ENCODE measurements around the gene STT3B.

Gene STT3B

DNA sequence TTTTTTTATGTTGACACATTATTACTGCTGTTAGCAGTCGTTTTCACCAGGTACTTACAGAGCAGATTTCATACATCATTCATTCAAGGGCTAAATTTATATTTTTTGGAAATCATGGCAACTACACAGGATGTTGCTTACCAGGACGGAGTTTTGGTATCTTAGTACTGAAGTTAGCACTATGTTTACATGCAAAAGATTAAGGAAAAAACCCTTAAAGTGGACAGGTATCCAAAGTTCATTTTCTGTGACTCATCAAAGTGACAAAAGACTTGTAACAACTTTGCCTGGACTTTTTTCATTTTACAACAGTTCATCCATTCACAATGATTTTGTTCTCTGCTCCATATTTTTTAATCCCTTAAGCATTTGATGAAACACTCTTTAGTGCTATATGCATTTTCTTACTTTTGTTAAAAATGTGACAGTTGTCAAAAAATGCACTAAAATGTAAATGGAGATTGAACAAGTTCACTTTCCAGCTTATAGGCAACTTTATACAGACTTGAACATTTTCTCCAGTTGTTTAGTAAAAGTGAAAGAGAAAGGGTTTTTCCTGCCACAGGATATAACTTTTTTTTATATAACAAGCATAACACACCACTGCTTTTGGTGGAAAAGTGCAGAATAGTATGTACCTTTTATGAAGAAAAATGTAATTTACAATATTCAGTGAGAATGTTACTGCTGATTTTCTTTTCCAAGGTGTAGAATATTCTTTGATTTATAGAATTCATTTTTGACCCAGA is 104.1 kb downstream of the STT3B start (continued):
- TF ChIP-seq, protein P1, sequence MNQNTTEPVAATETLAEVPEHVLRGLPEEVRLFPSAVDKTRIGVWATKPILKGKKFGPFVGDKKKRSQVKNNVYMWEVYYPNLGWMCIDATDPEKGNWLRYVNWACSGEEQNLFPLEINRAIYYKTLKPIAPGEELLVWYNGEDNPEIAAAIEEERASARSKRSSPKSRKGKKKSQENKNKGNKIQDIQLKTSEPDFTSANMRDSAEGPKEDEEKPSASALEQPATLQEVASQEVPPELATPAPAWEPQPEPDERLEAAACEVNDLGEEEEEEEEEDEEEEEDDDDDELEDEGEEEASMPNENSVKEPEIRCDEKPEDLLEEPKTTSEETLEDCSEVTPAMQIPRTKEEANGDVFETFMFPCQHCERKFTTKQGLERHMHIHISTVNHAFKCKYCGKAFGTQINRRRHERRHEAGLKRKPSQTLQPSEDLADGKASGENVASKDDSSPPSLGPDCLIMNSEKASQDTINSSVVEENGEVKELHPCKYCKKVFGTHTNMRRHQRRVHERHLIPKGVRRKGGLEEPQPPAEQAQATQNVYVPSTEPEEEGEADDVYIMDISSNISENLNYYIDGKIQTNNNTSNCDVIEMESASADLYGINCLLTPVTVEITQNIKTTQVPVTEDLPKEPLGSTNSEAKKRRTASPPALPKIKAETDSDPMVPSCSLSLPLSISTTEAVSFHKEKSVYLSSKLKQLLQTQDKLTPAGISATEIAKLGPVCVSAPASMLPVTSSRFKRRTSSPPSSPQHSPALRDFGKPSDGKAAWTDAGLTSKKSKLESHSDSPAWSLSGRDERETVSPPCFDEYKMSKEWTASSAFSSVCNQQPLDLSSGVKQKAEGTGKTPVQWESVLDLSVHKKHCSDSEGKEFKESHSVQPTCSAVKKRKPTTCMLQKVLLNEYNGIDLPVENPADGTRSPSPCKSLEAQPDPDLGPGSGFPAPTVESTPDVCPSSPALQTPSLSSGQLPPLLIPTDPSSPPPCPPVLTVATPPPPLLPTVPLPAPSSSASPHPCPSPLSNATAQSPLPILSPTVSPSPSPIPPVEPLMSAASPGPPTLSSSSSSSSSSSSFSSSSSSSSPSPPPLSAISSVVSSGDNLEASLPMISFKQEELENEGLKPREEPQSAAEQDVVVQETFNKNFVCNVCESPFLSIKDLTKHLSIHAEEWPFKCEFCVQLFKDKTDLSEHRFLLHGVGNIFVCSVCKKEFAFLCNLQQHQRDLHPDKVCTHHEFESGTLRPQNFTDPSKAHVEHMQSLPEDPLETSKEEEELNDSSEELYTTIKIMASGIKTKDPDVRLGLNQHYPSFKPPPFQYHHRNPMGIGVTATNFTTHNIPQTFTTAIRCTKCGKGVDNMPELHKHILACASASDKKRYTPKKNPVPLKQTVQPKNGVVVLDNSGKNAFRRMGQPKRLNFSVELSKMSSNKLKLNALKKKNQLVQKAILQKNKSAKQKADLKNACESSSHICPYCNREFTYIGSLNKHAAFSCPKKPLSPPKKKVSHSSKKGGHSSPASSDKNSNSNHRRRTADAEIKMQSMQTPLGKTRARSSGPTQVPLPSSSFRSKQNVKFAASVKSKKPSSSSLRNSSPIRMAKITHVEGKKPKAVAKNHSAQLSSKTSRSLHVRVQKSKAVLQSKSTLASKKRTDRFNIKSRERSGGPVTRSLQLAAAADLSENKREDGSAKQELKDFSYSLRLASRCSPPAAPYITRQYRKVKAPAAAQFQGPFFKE (tag by site-specific recombination; IDR thresholded peaks at IDR 0.05; ENCODE audit: borderline replicate concordance), result no peak
- TF ChIP-seq ZNF677 (tag by site-specific recombination; IDR thresholded peaks at IDR 0.05) (no peak), ZNF157 (tag by site-specific recombination; IDR thresholded peaks at IDR 0.05) (no peak), ZNF416 (tag by site-specific recombination; IDR thresholded peaks at IDR 0.05) (no peak)

DNA sequence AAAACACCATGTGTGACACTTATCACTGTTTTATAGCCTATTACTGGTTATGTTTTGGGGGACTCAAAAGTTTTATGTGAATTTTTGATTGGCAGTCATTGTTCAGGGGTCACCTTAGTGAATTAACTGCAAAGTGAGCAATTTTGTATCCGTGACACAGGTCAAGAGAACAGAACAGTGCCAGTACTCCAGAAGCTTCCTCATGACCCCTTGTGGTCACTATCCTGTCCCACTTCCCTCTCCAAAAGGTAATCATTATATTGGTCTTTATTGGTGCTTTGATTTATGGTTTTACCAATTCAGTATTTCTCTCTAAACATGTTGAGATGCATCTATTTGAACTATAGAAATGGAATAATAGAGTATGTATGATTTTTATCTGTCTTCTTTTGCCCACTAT is 107.1 kb downstream of the STT3B start:
- no peak overlapping the region for H3K27ac ChIP-seq (ENCODE audit: extremely low read depth, low read depth, low read length)
- no peaks in the 10 kb centered on the region for H3K4me1 ChIP-seq (ENCODE audit: control insufficient read depth, insufficient read depth, low read length)
- no peaks in the 10 kb centered on the region for H3K9me3 ChIP-seq (ENCODE audit: control insufficient read depth, insufficient read depth, low read depth, low read length)
- CTCF ChIA-PET, result interaction anchor here (0.6 to 1.2 kb wide), 2 partner anchors 108 to 504 kb away, joined by 3 read pairs; no protein-coding TSS in a partner anchor
- TF ChIP-seq ZNF404 (tag by site-specific recombination; IDR thresholded peaks at IDR 0.05) (no peak), ZNF837 (tag by site-specific recombination; IDR thresholded peaks at IDR 0.05) (no peak), SALL2 (tag by site-specific recombination; IDR thresholded peaks at IDR 0.05; ENCODE audit: borderline replicate concordance) (no peak), ZNF555 (tag by site-specific recombination; conservative IDR thresholded peaks at IDR 0.05) (no peak), ZNF660 (tag by site-specific recombination; IDR thresholded peaks at IDR 0.05) (no peak), GLIS1 (tag by site-specific recombination; IDR thresholded peaks at IDR 0.05) (no peak), ZBTB48 (tag by site-specific recombination; IDR thresholded peaks at IDR 0.05) (no peak), TRIM28 (IDR thresholded peaks at IDR 0.05; ENCODE audit: borderline replicate concordance, low read length) (no peak), ZNF768 (tag by site-specific recombination; IDR thresholded peaks at IDR 0.05) (no peak), ZNF423 (tag by site-specific recombination; IDR thresholded peaks at IDR 0.05) (no peak)
- H3K36me3 ChIP-seq (ENCODE audit: control insufficient read depth in 2 of 2, insufficient read depth in 1 of 2, low read length in 2 of 2), result peaks cover 0 to 14% of the 10 kb centered on the region in 2 experiments; a peak in 1 of 3 replicates
- H3K4me3 ChIP-seq (ENCODE audit: low read depth, low read length), result no peak overlapping the region
- POLR2A ChIA-PET, result no interaction called here

DNA sequence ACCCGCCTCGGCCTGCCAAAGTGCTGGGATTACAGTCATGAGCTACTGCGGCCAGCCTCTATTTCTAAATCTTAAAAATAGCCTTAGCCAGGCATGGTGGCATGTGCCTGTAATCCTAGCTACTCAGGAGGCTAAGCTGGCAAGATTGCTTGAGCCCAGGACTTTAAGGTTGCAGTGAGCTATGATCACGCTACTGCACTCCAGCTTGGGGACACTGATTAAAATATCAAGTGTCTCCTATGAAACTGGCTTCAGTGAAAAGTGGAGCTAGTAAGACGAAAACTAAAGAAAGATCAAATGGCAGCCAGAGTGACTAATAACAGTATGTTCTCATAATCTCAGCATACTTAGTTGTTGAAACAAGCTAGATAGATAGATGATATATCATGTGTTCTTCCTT is 112.5 kb downstream of the STT3B start:
- H3K27ac ChIP-seq (ENCODE audit: extremely low read depth, low read depth, low read length), result no peak overlapping the region
- no peaks in the 10 kb centered on the region for H3K4me1 ChIP-seq (ENCODE audit: control insufficient read depth, insufficient read depth, low read length)
- peaks cover 0 to 20% of the 10 kb centered on the region in 2 experiments; a peak in 1 of 3 replicates for H3K36me3 ChIP-seq (ENCODE audit: control insufficient read depth in 2 of 2, insufficient read depth in 1 of 2, low read length in 2 of 2)
- ChIA-PET POLR2A (no interaction called here), CTCF (no interaction called here)
- no peaks in the 10 kb centered on the region for H3K9me3 ChIP-seq (ENCODE audit: control insufficient read depth, insufficient read depth, low read depth, low read length)
- H3K4me3 ChIP-seq (ENCODE audit: low read depth, low read length), result no peak overlapping the region
- TF ChIP-seq PBX3 (CRISPR knock-in tag; IDR thresholded peaks at IDR 0.05) (no peak), ZNF138 (tag by site-specific recombination; IDR thresholded peaks at IDR 0.05; ENCODE audit: borderline replicate concordance) (no peak), ZNF292 (tag by site-specific recombination; IDR thresholded peaks at IDR 0.05; ENCODE audit: borderline replicate concordance, low read depth) (no peak), ZNF548 (tag by site-specific recombination; IDR thresholded peaks at IDR 0.05) (no peak), ZNF311 (tag by site-specific recombination; IDR thresholded peaks at IDR 0.05; ENCODE audit: borderline replicate concordance) (no peak), ZNF585B (tag by site-specific recombination; IDR thresholded peaks at IDR 0.05) (no peak), ZNF777 (tag by site-specific recombination; IDR thresholded peaks at IDR 0.05; ENCODE audit: borderline replicate concordance) (no peak), KLF1 (tag by site-specific recombination; IDR thresholded peaks at IDR 0.05) (no peak), ZNF266 (tag by site-specific recombination; IDR thresholded peaks at IDR 0.05; ENCODE audit: low read depth) (no peak), ZNF654 (tag by site-specific recombination; IDR thresholded peaks at IDR 0.05; ENCODE audit: low read depth) (no peak), ZNF776 (tag by site-specific recombination; IDR thresholded peaks at IDR 0.05; ENCODE audit: borderline replicate concordance) (no peak), FEZF1 (tag by site-specific recombination; IDR thresholded peaks at IDR 0.05) (no peak)
- TF ChIP-seq, protein P2, sequence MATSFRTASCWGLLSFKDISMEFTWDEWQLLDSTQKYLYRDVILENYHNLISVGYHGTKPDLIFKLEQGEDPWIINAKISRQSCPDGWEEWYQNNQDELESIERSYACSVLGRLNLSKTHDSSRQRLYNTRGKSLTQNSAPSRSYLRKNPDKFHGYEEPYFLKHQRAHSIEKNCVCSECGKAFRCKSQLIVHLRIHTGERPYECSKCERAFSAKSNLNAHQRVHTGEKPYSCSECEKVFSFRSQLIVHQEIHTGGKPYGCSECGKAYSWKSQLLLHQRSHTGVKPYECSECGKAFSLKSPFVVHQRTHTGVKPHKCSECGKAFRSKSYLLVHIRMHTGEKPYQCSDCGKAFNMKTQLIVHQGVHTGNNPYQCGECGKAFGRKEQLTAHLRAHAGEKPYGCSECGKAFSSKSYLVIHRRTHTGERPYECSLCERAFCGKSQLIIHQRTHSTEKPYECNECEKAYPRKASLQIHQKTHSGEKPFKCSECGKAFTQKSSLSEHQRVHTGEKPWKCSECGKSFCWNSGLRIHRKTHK (tag by site-specific recombination; IDR thresholded peaks at IDR 0.05), result no peak

Data from HEK293 (cell line).